ENCODE results near the gene WDR7. TPM values are rescaled to one million over a fixed set of nuclear protein-coding genes. Genes with fewer than 3 reads are reported as not detected.

WDR7 gene
- total RNA-seq, 1 experiment from 2014 or later, result 11.5 TPM

- ATAC-seq (no peak), DNase-seq (ENCODE audit: low read depth, low spot score) (no peak)
- Histone ChIP-seq H3K27me3 (ENCODE audit: insufficient read depth, low read length) (no peaks in the 10 kb centered on the region), H3K4me2 (ENCODE audit: low read length) (no peak overlapping the region), H3K27ac (ENCODE audit: low read depth, low read length) (no peak overlapping the region), H3K9me2 (ENCODE audit: insufficient read depth) (no peaks in the 10 kb centered on the region), H3K4me1 (ENCODE audit: control insufficient read depth in 1 of 2, insufficient read depth in 2 of 2, low read length in 2 of 2) (no peaks in the 10 kb centered on the region), H3K9me3 (ENCODE audit: control insufficient read depth in 1 of 2, insufficient read depth in 1 of 2, low read depth in 1 of 2, low read length in 2 of 2) (no peaks in the 10 kb centered on the region), H2AFZ (ENCODE audit: low read depth, low read length, poor library complexity, severe bottlenecking) (no peak overlapping the region), H3K9ac (ENCODE audit: low read length) (no peak overlapping the region), H3K4me3 (replicated peaks in 1 of 2; ENCODE audit: low read depth in 1 of 2, low read length in 2 of 2) (no peak overlapping the region), H3K36me3 (ENCODE audit: control insufficient read depth in 1 of 2, insufficient read depth in 2 of 2, low read length in 2 of 2) (no peaks in the 10 kb centered on the region), H3K79me2 (ENCODE audit: insufficient read depth, low read length) (no peaks in the 10 kb centered on the region), H4K20me1 (ENCODE audit: insufficient read depth) (no peaks in the 10 kb centered on the region)
- TF ChIP-seq EGR1 (IDR thresholded peaks at IDR 0.05; ENCODE audit: low read depth) (no peak), RAD21 (IDR thresholded peaks at IDR 0.05; ENCODE audit: low read depth) (no peak)
- intact Hi-C loops (cut with micrococcal nuclease), result no loop called here
- ChIA-PET RAD21 (ENCODE audit: low non-redundant PET in 1 of 2, low total read pairs in 2 of 2, uncharacterized antibody in 2 of 2, unreplicated experiment in 2 of 2) (no interaction called here), POLR2A (no interaction called here), CTCF (no interaction called here)
- no TSS peak for BruUV-seq (replicated peaks)
Measured at GRCh38 chr18:56678836-56679565, 27.8 kb downstream of the WDR7 start.

GRCh38 chr18:56684277-56684676 lies 33.1 kb downstream of the WDR7 start:
- ATAC-seq, result no peak
- H4K20me1 ChIP-seq (ENCODE audit: insufficient read depth), result no peaks in the 10 kb centered on the region
- H3K4me1 ChIP-seq (ENCODE audit: control insufficient read depth in 1 of 2, insufficient read depth in 2 of 2, low read length in 2 of 2), result no peaks in the 10 kb centered on the region
- ChIA-PET POLR2A (no interaction called here), CTCF (no interaction called here), RAD21 (ENCODE audit: low non-redundant PET in 1 of 2, low total read pairs in 2 of 2, uncharacterized antibody in 2 of 2, unreplicated experiment in 2 of 2) (no interaction called here)
- H3K36me3 ChIP-seq (ENCODE audit: control insufficient read depth in 1 of 2, insufficient read depth in 2 of 2, low read length in 2 of 2), result no peaks in the 10 kb centered on the region
- H3K9me3 ChIP-seq (ENCODE audit: control insufficient read depth in 1 of 2, insufficient read depth in 1 of 2, low read depth in 1 of 2, low read length in 2 of 2), result no peaks in the 10 kb centered on the region
- H2AFZ ChIP-seq (ENCODE audit: low read depth, low read length, poor library complexity, severe bottlenecking), result no peak overlapping the region
- BruUV-seq (replicated peaks), result no TSS peak
- no peak overlapping the region for H3K27ac ChIP-seq (ENCODE audit: low read depth, low read length)
- intact Hi-C loops (cut with micrococcal nuclease), result no loop called here
- no peaks in the 10 kb centered on the region for H3K79me2 ChIP-seq (ENCODE audit: insufficient read depth, low read length)
- no peak overlapping the region for H3K9ac ChIP-seq (ENCODE audit: low read length)
- no peak overlapping the region for H3K4me3 ChIP-seq (replicated peaks in 1 of 2; ENCODE audit: low read depth in 1 of 2, low read length in 2 of 2)
- no peak overlapping the region for H3K4me2 ChIP-seq (ENCODE audit: low read length)
- H3K9me2 ChIP-seq (ENCODE audit: insufficient read depth), result no peaks in the 10 kb centered on the region
- DNase-seq (ENCODE audit: low read depth, low spot score), result no peak
- H3K27me3 ChIP-seq (ENCODE audit: insufficient read depth, low read length), result no peaks in the 10 kb centered on the region
- no peak for TF ChIP-seq EZH2 (IDR thresholded peaks at IDR 0.05)
- TF ChIP-seq, protein P1, sequence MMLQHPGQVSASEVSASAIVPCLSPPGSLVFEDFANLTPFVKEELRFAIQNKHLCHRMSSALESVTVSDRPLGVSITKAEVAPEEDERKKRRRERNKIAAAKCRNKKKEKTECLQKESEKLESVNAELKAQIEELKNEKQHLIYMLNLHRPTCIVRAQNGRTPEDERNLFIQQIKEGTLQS (IDR thresholded peaks at IDR 0.05), result no peak
- TF ChIP-seq POLR2AphosphoS5 (IDR thresholded peaks at IDR 0.05; ENCODE audit: low read depth, low read length), result no peak
- no peak for TF ChIP-seq TCF7L2 (IDR thresholded peaks at IDR 0.05; ENCODE audit: borderline replicate concordance, extremely low read depth, insufficient read depth, insufficient read length)
- no peak for TF ChIP-seq CBX3 (IDR thresholded peaks at IDR 0.05; ENCODE audit: low read depth)
- no peak for TF ChIP-seq SP1 (IDR thresholded peaks at IDR 0.05; ENCODE audit: low read depth)
- no peak for TF ChIP-seq ZNF274 (IDR thresholded peaks at IDR 0.05; ENCODE audit: low read depth, low read length)
- no peak for TF ChIP-seq CEBPB (IDR thresholded peaks at IDR 0.05; ENCODE audit: low read depth)
- TF ChIP-seq, protein P2, sequence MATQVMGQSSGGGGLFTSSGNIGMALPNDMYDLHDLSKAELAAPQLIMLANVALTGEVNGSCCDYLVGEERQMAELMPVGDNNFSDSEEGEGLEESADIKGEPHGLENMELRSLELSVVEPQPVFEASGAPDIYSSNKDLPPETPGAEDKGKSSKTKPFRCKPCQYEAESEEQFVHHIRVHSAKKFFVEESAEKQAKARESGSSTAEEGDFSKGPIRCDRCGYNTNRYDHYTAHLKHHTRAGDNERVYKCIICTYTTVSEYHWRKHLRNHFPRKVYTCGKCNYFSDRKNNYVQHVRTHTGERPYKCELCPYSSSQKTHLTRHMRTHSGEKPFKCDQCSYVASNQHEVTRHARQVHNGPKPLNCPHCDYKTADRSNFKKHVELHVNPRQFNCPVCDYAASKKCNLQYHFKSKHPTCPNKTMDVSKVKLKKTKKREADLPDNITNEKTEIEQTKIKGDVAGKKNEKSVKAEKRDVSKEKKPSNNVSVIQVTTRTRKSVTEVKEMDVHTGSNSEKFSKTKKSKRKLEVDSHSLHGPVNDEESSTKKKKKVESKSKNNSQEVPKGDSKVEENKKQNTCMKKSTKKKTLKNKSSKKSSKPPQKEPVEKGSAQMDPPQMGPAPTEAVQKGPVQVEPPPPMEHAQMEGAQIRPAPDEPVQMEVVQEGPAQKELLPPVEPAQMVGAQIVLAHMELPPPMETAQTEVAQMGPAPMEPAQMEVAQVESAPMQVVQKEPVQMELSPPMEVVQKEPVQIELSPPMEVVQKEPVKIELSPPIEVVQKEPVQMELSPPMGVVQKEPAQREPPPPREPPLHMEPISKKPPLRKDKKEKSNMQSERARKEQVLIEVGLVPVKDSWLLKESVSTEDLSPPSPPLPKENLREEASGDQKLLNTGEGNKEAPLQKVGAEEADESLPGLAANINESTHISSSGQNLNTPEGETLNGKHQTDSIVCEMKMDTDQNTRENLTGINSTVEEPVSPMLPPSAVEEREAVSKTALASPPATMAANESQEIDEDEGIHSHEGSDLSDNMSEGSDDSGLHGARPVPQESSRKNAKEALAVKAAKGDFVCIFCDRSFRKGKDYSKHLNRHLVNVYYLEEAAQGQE (IDR thresholded peaks at IDR 0.05; ENCODE audit: low read depth), result no peak
- TF ChIP-seq EZH2phosphoT487 (IDR thresholded peaks at IDR 0.05; ENCODE audit: borderline replicate concordance), result no peak
- TF ChIP-seq ZBTB33 (IDR thresholded peaks at IDR 0.05; ENCODE audit: extremely low read depth, insufficient replicate concordance, low read length), result no peak
- TF ChIP-seq JUND (IDR thresholded peaks at IDR 0.05), result no peak
- no peak for TF ChIP-seq SRF (IDR thresholded peaks at IDR 0.05; ENCODE audit: low read depth)
- no peak for TF ChIP-seq SIN3A (IDR thresholded peaks at IDR 0.05; ENCODE audit: low read depth)
- TF ChIP-seq EGR1 (IDR thresholded peaks at IDR 0.05; ENCODE audit: low read depth), result no peak
